H1 (cell line): ENCODE results near the gene ANK3. TPM values are rescaled to one million over a fixed set of nuclear protein-coding genes. Genes with fewer than 3 reads are reported as not detected.

Experiments used
- CTCF ChIA-PET: fragments of 300-600 bp; sonication (Branson Sonifier 250); formaldehyde crosslinking; loops from one replicate; lab custom pipeline; 2021; ENCODE audit not compliant: partially characterized antibody; lab: Charles Lee
- POLR2A ChIA-PET: fragments of 300-600 bp; sonication (Branson Sonifier 250); formaldehyde crosslinking; loops from one replicate; lab custom pipeline; 2021; ENCODE audit warnings: inconsistent platforms; ENCODE audit not compliant: partially characterized antibody; lab: Charles Lee
- DNase-seq, 2 experiments: peaks; one replicate each; pipeline versions ENCODE4 v3.0.0 to v3.0.0-alpha.2; 2010 to 2022; ENCODE audit warnings: low spot score in 2 of 2, low read depth in 1 of 2, mixed read lengths in 1 of 2
- FAIRE-seq: peaks from 2 replicates; lab custom pipeline; 2011; peaks lifted over from hg19 to GRCh38; lab: Jason Lieb, UNC
- H2AFZ ChIP-seq: 2 replicates; pipeline ENCODE4 v1.8.1; 2012; ENCODE audit warnings: low read length, inconsistent platforms
- H2AK5ac ChIP-seq: 2 replicates; pipeline ENCODE4 v1.6.1; 2013; ENCODE audit warnings: low read depth, low read length
- H2BK120ac ChIP-seq: replicated peaks from 2 replicates; pipeline ENCODE3; 2013; ENCODE audit warnings: low read depth, low read length, inconsistent platforms
- H2BK12ac ChIP-seq: 2 replicates; pipeline ENCODE4 v1.6.1; 2013; ENCODE audit warnings: low read depth, low read length
- H2BK15ac ChIP-seq: 2 replicates; pipeline ENCODE4 v1.6.1; 2013; ENCODE audit warnings: low read length
- H2BK20ac ChIP-seq: 2 replicates; pipeline ENCODE4 v1.6.1; 2013; ENCODE audit warnings: low read length
- H2BK5ac ChIP-seq: 2 replicates; pipeline ENCODE4 v1.6.1; 2013; ENCODE audit warnings: low read depth, low read length
- H3K14ac ChIP-seq: 2 replicates; pipeline ENCODE4 v1.6.1; 2013; ENCODE audit warnings: inconsistent platforms; ENCODE audit not compliant: insufficient read length
- H3K18ac ChIP-seq: 2 replicates; pipeline ENCODE4 v1.6.1; 2013; ENCODE audit warnings: low read length; ENCODE audit errors: extremely low read depth
- H3K23ac ChIP-seq: 2 replicates; pipeline ENCODE4 v1.6.1; 2013; ENCODE audit warnings: inconsistent platforms; ENCODE audit not compliant: insufficient read length
- H3K23me2 ChIP-seq: 2 replicates; pipeline ENCODE4 v1.6.1; 2013; ENCODE audit warnings: low read depth, low read length
- H3K27ac ChIP-seq: 2 replicates; pipeline ENCODE4 v1.6.1; 2011; ENCODE audit warnings: low read depth, low read length, inconsistent platforms
- H3K27me3 ChIP-seq, 4 experiments: replicated peaks in 1 of 4; 1 replicate in 1 of 4; 2 replicates in 3 of 4; pipeline versions ENCODE4 v1.6.1 to v1.8.1; 2011 to 2013; ENCODE audit warnings: low read length in 3 of 4, mild to moderate bottlenecking in 3 of 4, inconsistent platforms in 2 of 4, mixed read lengths in 2 of 4, moderate library complexity in 1 of 4; ENCODE audit not compliant: control insufficient read depth in 3 of 4, insufficient read depth in 3 of 4; ENCODE audit errors: extremely low read depth in 1 of 4
- H3K36me3 ChIP-seq, 4 experiments: 2 replicates each; pipeline versions ENCODE4 v1.6.1 to v1.8.1; 2011 to 2013; ENCODE audit warnings: mild to moderate bottlenecking in 4 of 4, low read length in 3 of 4, moderate library complexity in 2 of 4, control low read depth in 1 of 4, inconsistent platforms in 1 of 4; ENCODE audit not compliant: insufficient read depth in 4 of 4, control insufficient read depth in 2 of 4
- H3K4ac ChIP-seq: replicated peaks from 2 replicates; pipeline ENCODE3; 2013; ENCODE audit warnings: low read length, low read depth, mixed read lengths, inconsistent platforms; ENCODE audit not compliant: insufficient read length
- H3K4me1 ChIP-seq, 4 experiments: replicated peaks in 1 of 4; 1 replicate in 1 of 4; 2 replicates in 3 of 4; pipeline versions ENCODE4 v1.6.1 to v1.8.1; 2011 to 2013; ENCODE audit warnings: low read length in 3 of 4, inconsistent platforms in 2 of 4, mixed read lengths in 1 of 4; ENCODE audit not compliant: insufficient read depth in 4 of 4, control insufficient read depth in 3 of 4
- H3K4me2 ChIP-seq, 2 experiments: 2 replicates each; pipeline versions ENCODE4 v1.6.1 to v1.8.1; 2011 to 2013; ENCODE audit warnings: low read depth in 2 of 2, low read length in 2 of 2, control low read depth in 1 of 2, inconsistent platforms in 1 of 2, mild to moderate bottlenecking in 1 of 2; ENCODE audit not compliant: insufficient read depth in 1 of 2
- H3K4me3 ChIP-seq, 4 experiments: fragments of 200-600, 300-600 bp in 1 of 4; sonication (generic), shearing (Covaris generic), sonication (Bioruptor Twin) in 1 of 4; 2 replicates each; pipeline versions ENCODE4 v1.5.1 to v1.8.1; 2011 to 2016; ENCODE audit warnings: low read length in 4 of 4, low read depth in 3 of 4, control low read depth in 2 of 4, inconsistent platforms in 2 of 4, mild to moderate bottlenecking in 2 of 4, mixed read lengths in 1 of 4, moderate library complexity in 1 of 4; ENCODE audit not compliant: insufficient read depth in 2 of 4; ENCODE audit errors: extremely low read depth in 1 of 4
- H3K56ac ChIP-seq: replicated peaks from 2 replicates; pipeline ENCODE3; 2013; ENCODE audit warnings: low read depth, mild to moderate bottlenecking, mixed read lengths, low read length, inconsistent platforms; ENCODE audit not compliant: insufficient read length
- H3K79me1 ChIP-seq: 2 replicates; pipeline ENCODE4 v1.6.1; 2013; ENCODE audit warnings: low read depth, low read length, control low read depth
- H3K79me2 ChIP-seq, 2 experiments: 2 replicates each; pipeline versions ENCODE4 v1.6.1 to v1.8.1; 2012 to 2013; ENCODE audit warnings: low read length in 2 of 2, mild to moderate bottlenecking in 2 of 2, inconsistent platforms in 1 of 2; ENCODE audit not compliant: insufficient read depth in 2 of 2, control insufficient read depth in 1 of 2
- H3K9ac ChIP-seq, 4 experiments: replicated peaks in 1 of 4; 1 replicate in 1 of 4; 2 replicates in 3 of 4; pipeline versions ENCODE4 v1.6.1 to v1.8.1; 2011 to 2013; ENCODE audit warnings: low read depth in 3 of 4, low read length in 3 of 4, control low read depth in 2 of 4, mild to moderate bottlenecking in 2 of 4, moderate library complexity in 2 of 4, inconsistent platforms in 1 of 4; ENCODE audit errors: extremely low read depth in 1 of 4
- H3K9me3 ChIP-seq, 2 experiments: 2 replicates each; pipeline versions ENCODE4 v1.6.1 to v1.8.1; 2012 to 2013; ENCODE audit warnings: mild to moderate bottlenecking in 2 of 2, moderate library complexity in 2 of 2, control low read depth in 1 of 2, inconsistent platforms in 1 of 2, low read depth in 1 of 2, low read length in 1 of 2, mixed read lengths in 1 of 2; ENCODE audit not compliant: insufficient read depth in 2 of 2
- H4K20me1 ChIP-seq, 2 experiments: replicated peaks in 1 of 2; 2 replicates each; pipeline versions ENCODE3 to v1.8.1; 2011 to 2013; ENCODE audit warnings: inconsistent platforms in 2 of 2, low read length in 2 of 2, mild to moderate bottlenecking in 1 of 2; ENCODE audit not compliant: insufficient read depth in 2 of 2, control insufficient read depth in 1 of 2
- H4K5ac ChIP-seq: 2 replicates; pipeline ENCODE4 v1.6.1; 2013; ENCODE audit warnings: low read length, low read depth, mixed read lengths, inconsistent platforms; ENCODE audit not compliant: insufficient read length
- H4K8ac ChIP-seq: 2 replicates; pipeline ENCODE4 v1.8.0; 2013; ENCODE audit warnings: mild to moderate bottlenecking, moderate library complexity, low read length, inconsistent platforms; ENCODE audit not compliant: insufficient read depth; ENCODE audit errors: extremely low read depth
- H4K91ac ChIP-seq: replicated peaks from 2 replicates; pipeline ENCODE3; 2013; ENCODE audit warnings: low read length, mixed read lengths, inconsistent platforms; ENCODE audit not compliant: insufficient read length
- SUZ12 ChIP-seq: fragments of 200-600 bp; sonication (generic); IDR thresholded peaks from 2 replicates; pipeline ENCODE4 v1.6.1; 2012; ENCODE audit warnings: mild to moderate bottlenecking, inconsistent platforms, low read length, moderate library complexity, mixed read lengths
- WGBS, 2 experiments: shearing (Covaris generic) in 1 of 2; methylation state at CpG; one replicate each; pipeline versions ENCODE4 v1.1.6 to v1.1.7; 2013 to 2015; ENCODE audit warnings: low lambda C conversion rate in 2 of 2, mixed read lengths in 2 of 2, inconsistent platforms in 1 of 2, low coverage in 1 of 2, missing lambda C conversion rate in 1 of 2; ENCODE audit not compliant: insufficient replicate concordance in 2 of 2, insufficient coverage in 1 of 2, insufficient read length in 1 of 2; ENCODE audit errors: extremely low coverage in 1 of 2, missing lambda C conversion rate in 1 of 2; 5-methylcytosine and 5-hydroxymethylcytosine counted together
- polyA plus RNA-seq, 7 experiments: library from polyadenylated mRNA; depleted of rRNA in 3 of 7; stranded (reverse) in 5 of 7; unstranded in 2 of 7; fragments of >200 nt in 5 of 7; fragments of 200-250 nt in 2 of 7; gene quantifications; 1 replicate in 5 of 7; 2 replicates in 1 of 7; 4 replicates in 1 of 7; pipeline versions ENCODE4 v1.2.1 to v1.2.3, GENCODE V29; 2011 to 2013; ENCODE audit warnings: missing spikeins in 2 of 7, mixed read lengths in 2 of 7
- total RNA-seq: library from RNA; stranded (reverse); fragmentation: NEBNext Ultra II Directional; extraction: Animal tissue kit (Norgen Biotek cat#: 25700); gene quantifications from 2 replicates; pipeline ENCODE4 v1.2.1, GENCODE V29; 2021

The ANK3 gene
- total and polyA plus RNA-seq, 2 of the 8 experiments (the other 6 are each of a cell fraction or from before 2014, with no cell fraction given): 18.1 to 67.9 TPM

GRCh38 chr10:60289800-60290199 is 99.9 kb downstream of the ANK3 start:
- Histone ChIP-seq H2AFZ (no peak overlapping the region), H2BK12ac (no peak overlapping the region), H3K9me3 (no peaks in the 10 kb centered on the region), H4K8ac (no peak overlapping the region), H3K4me3 (no peak overlapping the region), H3K9ac (no peak overlapping the region), H3K56ac (no peak overlapping the region), H2BK15ac (no peak overlapping the region), H3K36me3 (no peaks in the 10 kb centered on the region), H3K27ac (no peak overlapping the region), H3K4me2 (no peak overlapping the region), H3K23ac (no peak overlapping the region), H3K4me1 (no peaks in the 10 kb centered on the region), H3K27me3 (no peaks in the 10 kb centered on the region), H3K18ac (no peak overlapping the region), H2AK5ac (no peak overlapping the region), H3K23me2 (no peaks in the 10 kb centered on the region), H3K79me1 (no peaks in the 10 kb centered on the region), H2BK20ac (no peak overlapping the region), H2BK120ac (no peak overlapping the region), H3K79me2 (no peaks in the 10 kb centered on the region), H2BK5ac (no peak overlapping the region), H4K5ac (no peak overlapping the region), H3K14ac (no peak overlapping the region), H4K91ac (no peak overlapping the region), H3K4ac (no peak overlapping the region), H4K20me1 (no peaks in the 10 kb centered on the region)
- CTCF ChIA-PET: interaction anchor here (0.6 kb wide), 1 partner anchor 660 kb away, joined by 3 read pairs; no protein-coding TSS in a partner anchor
- DNase-seq (no peak), FAIRE-seq (no peak)
- POLR2A ChIA-PET: no interaction called here
- 88% methylated on average over 9 of the region's 9 CpGs; no CpG with 5 or more reads in 1 of the 2 experiments for WGBS, 2 experiments
- no peak for TF ChIP-seq SUZ12
